Neural progenitor cell (in vitro differentiated cells): Measurements from ENCODE around the gene SLC1A1. TPM values are rescaled to one million over a fixed set of nuclear protein-coding genes. Genes with fewer than 3 reads are reported as not detected.

Experiments used
- DNase-seq: peaks from one replicate; pipeline ENCODE4 v3.0.0-alpha.2; 2016; ENCODE audit warnings: low spot score
- H2AFZ ChIP-seq: fragments of 200-600 bp; sonication (generic); replicated peaks from 2 replicates; pipeline ENCODE4 v1.6.1; 2016; ENCODE audit warnings: antibody characterized with exemption
- H3F3A ChIP-seq: fragments of 200-600 bp; sonication (generic); 2 replicates; pipeline ENCODE4 v1.6.1; 2016; ENCODE audit warnings: antibody characterized with exemption, low read depth
- H3K27ac ChIP-seq: fragments of 200-600 bp; sonication (generic); 2 replicates; pipeline ENCODE4 v1.5.1; 2016; ENCODE audit warnings: mild to moderate bottlenecking
- H3K27me3 ChIP-seq: fragments of 200-600 bp; sonication (generic); 2 replicates; pipeline ENCODE4 v1.6.1; 2016; ENCODE audit warnings: mild to moderate bottlenecking, moderate library complexity
- H3K36me3 ChIP-seq: fragments of 200-600 bp; sonication (generic); 2 replicates; pipeline ENCODE4 v1.5.1; 2016
- H3K4me1 ChIP-seq: fragments of 200-600 bp; sonication (generic); 2 replicates; pipeline ENCODE4 v1.6.1; 2016; ENCODE audit warnings: mixed run types
- H3K4me2 ChIP-seq: fragments of 200-600 bp; sonication (generic); 2 replicates; pipeline ENCODE4 v1.6.1; 2016
- H3K4me3 ChIP-seq: fragments of 200-600 bp; sonication (generic); 2 replicates; pipeline ENCODE4 v1.5.1; 2016
- H3K79me2 ChIP-seq: fragments of 200-600 bp; sonication (generic); 2 replicates; pipeline ENCODE4 v1.6.1; 2016; ENCODE audit warnings: low read depth
- H3K9ac ChIP-seq: fragments of 200-600 bp; sonication (generic); 2 replicates; pipeline ENCODE4 v1.6.1; 2016
- H3K9me3 ChIP-seq: fragments of 200-600 bp; sonication (generic); 2 replicates; pipeline ENCODE4 v1.5.1; 2016; ENCODE audit warnings: low read depth
- H4K20me1 ChIP-seq: fragments of 200-600 bp; sonication (generic); 2 replicates; pipeline ENCODE4 v1.6.1; 2016; ENCODE audit warnings: low read depth
- H3K27ac Mint-ChIP-seq: 3 replicates; pipeline ENCODE4 v1.8.0; 2021; ENCODE audit warnings: mixed read lengths
- H3K27me3 Mint-ChIP-seq: 2 replicates; pipeline ENCODE4 v1.8.0; 2022; ENCODE audit warnings: low read depth, mild to moderate bottlenecking, inconsistent platforms, moderate library complexity, mixed read lengths; ENCODE audit not compliant: insufficient read depth
- H3K36me3 Mint-ChIP-seq: 3 replicates; pipeline ENCODE4 v1.8.0; 2021; ENCODE audit warnings: mixed read lengths
- H3K4me1 Mint-ChIP-seq: 3 replicates; pipeline ENCODE4 v1.8.0; 2021; ENCODE audit warnings: mixed read lengths
- H3K4me3 Mint-ChIP-seq: 3 replicates; pipeline ENCODE4 v1.8.0; 2021; ENCODE audit warnings: mild to moderate bottlenecking, moderate library complexity, mixed read lengths
- H3K9me3 Mint-ChIP-seq: 3 replicates; pipeline ENCODE4 v1.8.0; 2020; ENCODE audit warnings: mixed read lengths
- EZH2 ChIP-seq: fragments of 200-600 bp; sonication (generic); IDR thresholded peaks from 2 replicates; pipeline ENCODE4 v1.6.1; 2017; ENCODE audit warnings: antibody characterized with exemption, mild to moderate bottlenecking, moderate library complexity
- EZH2phosphoT487 ChIP-seq: fragments of 200-600 bp; sonication (generic); IDR thresholded peaks from 2 replicates; pipeline ENCODE4 v1.6.1; 2017; ENCODE audit warnings: antibody characterized with exemption
- total RNA-seq: library from RNA; depleted of rRNA; stranded (reverse); fragments of >200 nt; gene quantifications from 2 replicates; pipeline ENCODE4 v1.2.3, GENCODE V29; 2015; ENCODE audit warnings: low replicate concordance
- TF ChIP-seq, protein P1 (sequence below): fragments of 200-600 bp; sonication (generic); IDR thresholded peaks from 2 replicates; pipeline ENCODE4 v1.5.1; 2017; ENCODE audit warnings: antibody characterized with exemption, mild to moderate bottlenecking

The SLC1A1 gene
- total RNA-seq, 1 donor from 2014 or later, result 16.2 TPM

DNA sequence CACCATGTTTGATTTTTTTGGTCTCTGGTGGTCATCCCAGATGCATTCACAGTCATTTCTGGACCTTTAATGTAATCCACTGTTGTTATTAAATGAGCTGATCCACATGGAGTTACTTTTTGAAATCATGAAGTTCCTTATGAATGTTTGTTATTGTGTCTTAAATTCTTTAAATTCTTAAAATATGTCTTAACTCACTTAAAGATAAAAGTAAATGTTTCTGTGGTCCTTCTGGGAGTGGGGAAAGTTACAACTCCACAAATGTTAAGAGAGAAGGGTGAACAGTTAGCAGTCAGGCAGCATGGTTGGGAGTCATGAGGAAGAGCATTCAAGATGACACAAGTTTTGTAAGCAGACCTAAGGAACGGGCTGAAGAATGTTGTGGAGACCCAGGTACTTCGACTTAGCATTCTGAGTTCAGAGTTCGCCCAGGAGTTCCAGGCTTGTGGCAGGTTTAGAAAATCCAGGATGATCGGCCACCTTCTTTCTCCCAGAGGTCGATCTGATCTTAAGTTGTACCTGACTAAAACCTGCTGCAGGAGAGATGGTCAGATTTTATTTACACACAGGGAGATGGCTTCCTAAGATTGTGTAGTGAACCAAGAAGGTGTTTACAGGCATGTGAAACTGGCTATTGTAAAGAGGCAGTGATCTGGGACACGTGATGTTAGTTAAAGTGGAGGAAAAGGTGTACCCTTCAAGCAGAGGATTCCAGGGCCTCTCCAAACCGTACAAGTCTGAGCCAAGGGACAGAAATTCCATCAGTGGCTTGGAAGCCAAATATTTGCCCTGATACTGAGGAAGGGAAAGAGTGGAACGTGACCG, 17.2 kb downstream of the SLC1A1 start:
- Histone ChIP-seq H2AFZ (no peak overlapping the region), H3K27me3 (no peaks in the 10 kb centered on the region), H3K9me3 (no peaks in the 10 kb centered on the region), H3K9ac (no peak overlapping the region), H3K4me1 (no peaks in the 10 kb centered on the region), H3K79me2 (no peaks in the 10 kb centered on the region), H4K20me1 (no peaks in the 10 kb centered on the region), H3K36me3 (no peaks in the 10 kb centered on the region), H3F3A (no peaks in the 10 kb centered on the region), H3K27ac (no peak overlapping the region), H3K4me2 (no peak overlapping the region), H3K4me3 (no peak overlapping the region)
- Mint-ChIP-seq H3K4me3 (no peak overlapping the region), H3K9me3 (no peaks in the 10 kb centered on the region), H3K4me1 (no peaks in the 10 kb centered on the region), H3K27me3 (no peaks in the 10 kb centered on the region), H3K27ac (no peak overlapping the region), H3K36me3 (no peaks in the 10 kb centered on the region)
- DNase-seq, result no peak
- TF ChIP-seq EZH2phosphoT487 (no peak), EZH2 (no peak)
- TF ChIP-seq, protein P1, sequence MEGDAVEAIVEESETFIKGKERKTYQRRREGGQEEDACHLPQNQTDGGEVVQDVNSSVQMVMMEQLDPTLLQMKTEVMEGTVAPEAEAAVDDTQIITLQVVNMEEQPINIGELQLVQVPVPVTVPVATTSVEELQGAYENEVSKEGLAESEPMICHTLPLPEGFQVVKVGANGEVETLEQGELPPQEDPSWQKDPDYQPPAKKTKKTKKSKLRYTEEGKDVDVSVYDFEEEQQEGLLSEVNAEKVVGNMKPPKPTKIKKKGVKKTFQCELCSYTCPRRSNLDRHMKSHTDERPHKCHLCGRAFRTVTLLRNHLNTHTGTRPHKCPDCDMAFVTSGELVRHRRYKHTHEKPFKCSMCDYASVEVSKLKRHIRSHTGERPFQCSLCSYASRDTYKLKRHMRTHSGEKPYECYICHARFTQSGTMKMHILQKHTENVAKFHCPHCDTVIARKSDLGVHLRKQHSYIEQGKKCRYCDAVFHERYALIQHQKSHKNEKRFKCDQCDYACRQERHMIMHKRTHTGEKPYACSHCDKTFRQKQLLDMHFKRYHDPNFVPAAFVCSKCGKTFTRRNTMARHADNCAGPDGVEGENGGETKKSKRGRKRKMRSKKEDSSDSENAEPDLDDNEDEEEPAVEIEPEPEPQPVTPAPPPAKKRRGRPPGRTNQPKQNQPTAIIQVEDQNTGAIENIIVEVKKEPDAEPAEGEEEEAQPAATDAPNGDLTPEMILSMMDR, result no peak

DNA sequence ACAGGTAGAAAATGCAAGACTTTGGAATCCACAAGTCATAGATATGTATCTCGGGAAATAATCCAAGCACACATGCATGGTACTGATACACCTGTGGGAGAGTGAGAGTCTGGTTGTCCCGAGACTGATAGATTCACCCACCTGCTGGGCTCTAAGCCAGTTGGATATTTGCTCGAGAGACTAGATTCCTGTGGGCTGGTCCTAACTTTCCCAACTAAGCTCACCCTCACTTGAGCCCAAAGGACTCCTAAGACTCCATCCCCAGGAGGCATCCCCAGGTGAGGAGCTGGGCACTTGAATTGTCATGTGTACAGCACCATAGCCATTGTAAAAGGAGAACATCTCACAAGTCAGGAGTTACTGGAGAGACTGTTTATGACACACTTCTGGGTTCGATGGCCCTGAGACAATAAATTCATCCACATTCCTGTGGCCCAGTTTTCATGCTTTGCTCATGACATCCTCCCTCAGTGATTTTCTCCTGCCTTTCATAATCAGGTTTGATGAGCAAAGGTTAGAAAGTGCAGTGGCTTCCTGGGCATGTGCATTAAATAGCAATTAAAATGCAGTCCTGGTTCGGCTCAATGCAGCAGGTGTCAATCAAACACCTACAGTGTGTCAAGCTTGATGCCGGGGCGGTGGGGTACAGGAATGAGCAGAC, 18.1 kb downstream of the SLC1A1 start:
- Mint-ChIP-seq H3K4me1 (no peaks in the 10 kb centered on the region), H3K9me3 (no peaks in the 10 kb centered on the region), H3K4me3 (no peak overlapping the region), H3K27ac (no peak overlapping the region), H3K36me3 (no peaks in the 10 kb centered on the region), H3K27me3 (no peaks in the 10 kb centered on the region)
- H2AFZ ChIP-seq, result no peak overlapping the region
- no peaks in the 10 kb centered on the region for H3K9me3 ChIP-seq
- no peak for DNase-seq
- no peak overlapping the region for H3K27ac ChIP-seq
- H3K9ac ChIP-seq, result no peak overlapping the region
- H4K20me1 ChIP-seq, result no peaks in the 10 kb centered on the region
- no peaks in the 10 kb centered on the region for H3K79me2 ChIP-seq
- H3F3A ChIP-seq, result no peaks in the 10 kb centered on the region
- H3K4me3 ChIP-seq, result no peak overlapping the region
- H3K27me3 ChIP-seq, result no peaks in the 10 kb centered on the region
- no peaks in the 10 kb centered on the region for H3K4me1 ChIP-seq
- TF ChIP-seq, protein P1, result no peak
- no peaks in the 10 kb centered on the region for H3K36me3 ChIP-seq
- no peak overlapping the region for H3K4me2 ChIP-seq

DNA sequence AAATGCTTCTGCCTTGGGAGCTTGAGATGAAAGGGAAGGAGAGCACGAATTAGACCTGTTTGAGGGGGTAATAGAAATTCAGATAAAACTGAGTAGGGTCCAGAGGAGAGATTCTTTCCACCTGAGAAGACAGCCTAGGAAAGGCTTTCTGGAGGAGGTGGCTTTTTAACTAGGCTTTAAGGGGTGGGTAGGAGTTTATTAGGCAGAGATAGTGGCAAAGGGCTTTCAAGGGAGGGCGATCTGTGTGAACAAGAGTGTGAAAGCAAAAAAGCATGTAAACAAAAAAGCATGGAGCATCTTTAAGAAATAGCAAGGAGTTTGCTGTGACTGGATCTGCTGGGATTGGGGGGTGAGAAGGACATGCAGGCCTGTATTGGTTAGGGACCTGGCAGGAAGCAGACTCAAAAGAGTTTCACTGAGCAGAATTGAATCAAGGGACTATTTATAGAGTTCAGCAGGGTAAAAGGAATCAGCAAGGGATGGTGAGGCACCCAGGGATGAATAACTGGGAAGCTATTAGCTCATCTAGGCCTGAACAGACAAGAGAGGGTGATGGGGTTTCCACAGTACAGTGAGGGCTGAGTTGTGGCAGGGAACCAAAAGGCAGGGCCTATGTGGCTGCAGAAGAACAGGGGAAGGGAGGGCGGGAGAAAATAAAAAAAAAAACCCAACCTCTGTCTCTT, 18.8 kb downstream of the SLC1A1 start:
- no peaks in the 10 kb centered on the region for H3K9me3 Mint-ChIP-seq
- no peaks in the 10 kb centered on the region for H3K9me3 ChIP-seq
- H3K27ac ChIP-seq, result no peak overlapping the region
- no peaks in the 10 kb centered on the region for H4K20me1 ChIP-seq
- no peaks in the 10 kb centered on the region for H3K36me3 Mint-ChIP-seq
- H3K4me1 ChIP-seq, result no peaks in the 10 kb centered on the region
- no peak for DNase-seq
- no peak overlapping the region for H3K4me3 ChIP-seq
- H3K9ac ChIP-seq, result no peak overlapping the region
- H3K36me3 ChIP-seq, result no peaks in the 10 kb centered on the region
- H3K27me3 Mint-ChIP-seq, result no peaks in the 10 kb centered on the region
- H3K79me2 ChIP-seq, result no peaks in the 10 kb centered on the region
- no peak overlapping the region for H3K4me2 ChIP-seq
- H2AFZ ChIP-seq, result no peak overlapping the region
- H3K4me1 Mint-ChIP-seq, result no peaks in the 10 kb centered on the region
- H3K4me3 Mint-ChIP-seq, result no peak overlapping the region
- no peak overlapping the region for H3K27ac Mint-ChIP-seq
- H3F3A ChIP-seq, result no peaks in the 10 kb centered on the region
- H3K27me3 ChIP-seq, result no peaks in the 10 kb centered on the region
- TF ChIP-seq EZH2phosphoT487 (no peak), EZH2 (no peak)
- TF ChIP-seq, protein P1, result no peak
